ENCODE data around the gene LINC00237. TPM values are rescaled to one million over a fixed set of nuclear protein-coding genes. Genes with fewer than 3 reads are reported as not detected.

The LINC00237 gene
- total and polyA plus RNA-seq, 2 of the 8 experiments (the other 6 are each of a cell fraction or from before 2014, with no cell fraction given): 0.28 to 1.4 TPM

GRCh38 chr20:21118138-21118537, 12.0 kb upstream of the LINC00237 start:
- no peak overlapping the region for H3K23ac ChIP-seq (ENCODE audit: insufficient read length)
- DNase-seq (ENCODE audit: low read depth in 1 of 2, low spot score in 2 of 2) (no peak), FAIRE-seq (no peak)
- CTCF ChIA-PET (ENCODE audit: partially characterized antibody): interaction anchor here (1.0 kb wide), 1 partner anchor 12 kb away, joined by 3 read pairs; no protein-coding TSS in a partner anchor
- no peak overlapping the region for H4K5ac ChIP-seq (ENCODE audit: insufficient read length, low read depth, low read length)
- no peak overlapping the region for H4K91ac ChIP-seq (replicated peaks; ENCODE audit: insufficient read length, low read length)
- 86% methylated on average over 4 of the region's 4 CpGs; no CpG with 5 or more reads in 1 of the 2 experiments for WGBS, 2 experiments (ENCODE audit: extremely low coverage in 1 of 2, insufficient coverage in 1 of 2, insufficient read length in 1 of 2, insufficient replicate concordance in 2 of 2, low coverage in 1 of 2, low lambda C conversion rate in 2 of 2, missing lambda C conversion rate in 1 of 2)
- TF ChIP-seq SP4 (IDR thresholded peaks at IDR 0.05; ENCODE audit: low read length): no peak
- TF ChIP-seq GTF2F1 (IDR thresholded peaks at IDR 0.05; ENCODE audit: borderline replicate concordance, low read depth, low read length): no peak
- no peak for TF ChIP-seq TCF12 (IDR thresholded peaks at IDR 0.05; ENCODE audit: low read depth, low read length)
- TF ChIP-seq SP2 (IDR thresholded peaks at IDR 0.05; ENCODE audit: low read length): no peak
- no peak for TF ChIP-seq RXRA (IDR thresholded peaks at IDR 0.05; ENCODE audit: insufficient read depth, low read depth, low read length)
- TF ChIP-seq SRF (IDR thresholded peaks at IDR 0.05; ENCODE audit: low read depth, low read length): no peak
- no peak for TF ChIP-seq BACH1 (IDR thresholded peaks at IDR 0.05; ENCODE audit: low read length)
- no peak for TF ChIP-seq POLR2A (IDR thresholded peaks at IDR 0.05; ENCODE audit: control extremely low read depth in 1 of 2, low read depth in 2 of 2, low read length in 2 of 2)
- TF ChIP-seq SIN3A (conservative IDR thresholded peaks at IDR 0.05 in 1 of 2, IDR thresholded peaks at IDR 0.05 in 1 of 2; ENCODE audit: low read depth in 1 of 2, low read length in 2 of 2): no peak
- no peaks in the 10 kb centered on the region for H3K79me2 ChIP-seq (ENCODE audit: control insufficient read depth in 1 of 2, insufficient read depth in 2 of 2, low read length in 2 of 2)
- H2BK15ac ChIP-seq (ENCODE audit: low read length): no peak overlapping the region
- no peak overlapping the region for H3K18ac ChIP-seq (ENCODE audit: extremely low read depth, low read length)
- no peaks in the 10 kb centered on the region for H3K23me2 ChIP-seq (ENCODE audit: low read depth, low read length)
- H3K36me3 ChIP-seq (ENCODE audit: control insufficient read depth in 2 of 4, insufficient read depth in 4 of 4, low read length in 3 of 4): no peaks in the 10 kb centered on the region
- no peak overlapping the region for H3K4me3 ChIP-seq (ENCODE audit: extremely low read depth in 1 of 4, insufficient read depth in 2 of 4, low read depth in 3 of 4, low read length in 4 of 4)
- H2AFZ ChIP-seq (ENCODE audit: low read length): no peak overlapping the region
- no peaks in the 10 kb centered on the region for H3K4me1 ChIP-seq (replicated peaks in 1 of 4; ENCODE audit: control insufficient read depth in 3 of 4, insufficient read depth in 4 of 4, low read length in 3 of 4)
- POLR2A ChIA-PET (ENCODE audit: partially characterized antibody): interaction anchor here (1.6 kb wide), 1 partner anchor 72 kb away, joined by 3 read pairs; no protein-coding TSS in a partner anchor
- H4K20me1 ChIP-seq (replicated peaks in 1 of 2; ENCODE audit: control insufficient read depth in 1 of 2, insufficient read depth in 2 of 2, low read length in 2 of 2): no peaks in the 10 kb centered on the region
- no peak overlapping the region for H3K14ac ChIP-seq (ENCODE audit: insufficient read length)
- no peak overlapping the region for H3K4ac ChIP-seq (replicated peaks; ENCODE audit: insufficient read length, low read depth, low read length)
- H4K8ac ChIP-seq (ENCODE audit: extremely low read depth, insufficient read depth, low read length): no peak overlapping the region
- no peak overlapping the region for H3K27ac ChIP-seq (ENCODE audit: low read depth, low read length)
- H3K4me2 ChIP-seq (ENCODE audit: insufficient read depth in 1 of 2, low read depth in 2 of 2, low read length in 2 of 2): no peak overlapping the region
- no peak overlapping the region for H2AK5ac ChIP-seq (ENCODE audit: low read depth, low read length)
- peaks cover 0 to 3% of the 10 kb centered on the region in 2 experiments; a peak in 1 of 4 replicates for H3K9me3 ChIP-seq (ENCODE audit: insufficient read depth in 2 of 2, low read depth in 1 of 2, low read length in 1 of 2)
- no peak overlapping the region for H3K9ac ChIP-seq (replicated peaks in 1 of 4; ENCODE audit: extremely low read depth in 1 of 4, low read depth in 3 of 4, low read length in 3 of 4)
- no peak overlapping the region for H2BK20ac ChIP-seq (ENCODE audit: low read length)
- no peaks in the 10 kb centered on the region for H3K79me1 ChIP-seq (ENCODE audit: low read depth, low read length)
- no peak overlapping the region for H2BK120ac ChIP-seq (replicated peaks; ENCODE audit: low read depth, low read length)
- H3K56ac ChIP-seq (replicated peaks; ENCODE audit: insufficient read length, low read depth, low read length): no peak overlapping the region
- no peak overlapping the region for H2BK12ac ChIP-seq (ENCODE audit: low read depth, low read length)
- H2BK5ac ChIP-seq (ENCODE audit: low read depth, low read length): no peak overlapping the region
- H3K27me3 ChIP-seq (replicated peaks in 1 of 4; ENCODE audit: control insufficient read depth in 3 of 4, extremely low read depth in 1 of 4, insufficient read depth in 3 of 4, low read length in 3 of 4): no peaks in the 10 kb centered on the region; a peak in 2 of 7 replicates
